HL-60 (cell line): Measurements from ENCODE around the gene TM4SF1.

Source experiments
- CTCF ChIP-seq: IDR thresholded peaks from one replicate; pipeline ENCODE4 v1.5.1; 2011; ENCODE audit warnings: low read length, control low read depth, inconsistent platforms; ENCODE audit not compliant: insufficient read depth
- GABPA ChIP-seq: IDR thresholded peaks from 2 replicates; pipeline ENCODE4 v1.6.1; 2012; ENCODE audit warnings: low read depth
- POLR2AphosphoS5 ChIP-seq: IDR thresholded peaks from 2 replicates; pipeline ENCODE4 v1.6.1; 2012; ENCODE audit warnings: low read depth
- SPI1 ChIP-seq: IDR thresholded peaks from 2 replicates; pipeline ENCODE4 v1.6.1; 2012; ENCODE audit warnings: low read depth, mild to moderate bottlenecking, borderline replicate concordance
- TF ChIP-seq, protein P1 (sequence below): IDR thresholded peaks from 2 replicates; pipeline ENCODE4 v1.6.1; 2012; ENCODE audit warnings: low read depth; ENCODE audit not compliant: insufficient replicate concordance

DNA sequence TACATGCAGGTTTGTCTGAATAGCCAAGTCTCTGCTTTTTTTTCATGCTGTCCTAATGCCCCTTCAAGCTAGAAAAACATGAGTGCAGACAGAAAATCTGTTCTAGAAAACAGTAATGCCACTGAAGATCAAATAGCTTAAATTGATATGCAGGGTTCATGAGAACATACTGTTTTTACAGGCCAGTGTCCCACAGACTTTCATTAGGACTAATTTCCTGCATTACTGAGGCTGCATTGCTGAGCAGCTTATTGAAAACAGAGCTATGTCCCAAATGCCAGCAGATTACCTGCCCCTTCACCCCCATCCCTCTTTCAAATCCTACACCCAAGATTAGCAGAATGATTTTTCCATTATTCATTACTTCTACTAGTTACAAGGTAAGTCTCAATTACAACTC lies 44.7 kb downstream of the TM4SF1 start:
- TF ChIP-seq CTCF (no peak), POLR2AphosphoS5 (no peak), GABPA (no peak), SPI1 (no peak)
- TF ChIP-seq, protein P1, sequence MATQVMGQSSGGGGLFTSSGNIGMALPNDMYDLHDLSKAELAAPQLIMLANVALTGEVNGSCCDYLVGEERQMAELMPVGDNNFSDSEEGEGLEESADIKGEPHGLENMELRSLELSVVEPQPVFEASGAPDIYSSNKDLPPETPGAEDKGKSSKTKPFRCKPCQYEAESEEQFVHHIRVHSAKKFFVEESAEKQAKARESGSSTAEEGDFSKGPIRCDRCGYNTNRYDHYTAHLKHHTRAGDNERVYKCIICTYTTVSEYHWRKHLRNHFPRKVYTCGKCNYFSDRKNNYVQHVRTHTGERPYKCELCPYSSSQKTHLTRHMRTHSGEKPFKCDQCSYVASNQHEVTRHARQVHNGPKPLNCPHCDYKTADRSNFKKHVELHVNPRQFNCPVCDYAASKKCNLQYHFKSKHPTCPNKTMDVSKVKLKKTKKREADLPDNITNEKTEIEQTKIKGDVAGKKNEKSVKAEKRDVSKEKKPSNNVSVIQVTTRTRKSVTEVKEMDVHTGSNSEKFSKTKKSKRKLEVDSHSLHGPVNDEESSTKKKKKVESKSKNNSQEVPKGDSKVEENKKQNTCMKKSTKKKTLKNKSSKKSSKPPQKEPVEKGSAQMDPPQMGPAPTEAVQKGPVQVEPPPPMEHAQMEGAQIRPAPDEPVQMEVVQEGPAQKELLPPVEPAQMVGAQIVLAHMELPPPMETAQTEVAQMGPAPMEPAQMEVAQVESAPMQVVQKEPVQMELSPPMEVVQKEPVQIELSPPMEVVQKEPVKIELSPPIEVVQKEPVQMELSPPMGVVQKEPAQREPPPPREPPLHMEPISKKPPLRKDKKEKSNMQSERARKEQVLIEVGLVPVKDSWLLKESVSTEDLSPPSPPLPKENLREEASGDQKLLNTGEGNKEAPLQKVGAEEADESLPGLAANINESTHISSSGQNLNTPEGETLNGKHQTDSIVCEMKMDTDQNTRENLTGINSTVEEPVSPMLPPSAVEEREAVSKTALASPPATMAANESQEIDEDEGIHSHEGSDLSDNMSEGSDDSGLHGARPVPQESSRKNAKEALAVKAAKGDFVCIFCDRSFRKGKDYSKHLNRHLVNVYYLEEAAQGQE: no peak
